Heart left ventricle (tissue), 16 donors: Measurements from ENCODE around the gene BUB3. TPM values are rescaled to one million over a fixed set of nuclear protein-coding genes. Genes with fewer than 3 reads are reported as not detected.

ENCODE experiments used
- ATAC-seq, 4 donors: fragments of 200-7000 bp; cut with Tn5 transposase; one replicate each; pipeline ENCODE4 v1.9.1; 2020 to 2022; ENCODE audit warnings: moderate library complexity in 4 of 4, mild to moderate bottlenecking in 3 of 4, moderate number of reproducible peaks in 1 of 4
- DNase-seq, 5 donors: peaks; one replicate each; pipeline ENCODE4 v3.0.0-alpha.2; 2020
- H3K27ac ChIP-seq, 12 donors: fragments of 200-600 bp; sonication (generic) in 4 of 12; one replicate each; pipeline versions ENCODE4 v1.5.0 to v1.8.0; 2016 to 2022; ENCODE audit warnings: mild to moderate bottlenecking in 2 of 12
- H3K27me3 ChIP-seq, 9 donors: fragments of 200-600 bp; sonication (generic) in 2 of 9; one replicate each; pipeline versions ENCODE4 v1.5.1 to v1.8.0; 2016 to 2022; ENCODE audit warnings: mild to moderate bottlenecking in 3 of 9
- H3K36me3 ChIP-seq, 9 donors: fragments of 200-600 bp; sonication (generic) in 2 of 9; one replicate each; pipeline versions ENCODE4 v1.5.0 to v1.8.0; 2018 to 2022; ENCODE audit warnings: mild to moderate bottlenecking in 2 of 9
- H3K4me1 ChIP-seq, 12 donors: fragments of 200-600 bp; sonication (generic) in 4 of 12; one replicate each; pipeline versions ENCODE4 v1.5.0 to v1.8.0; 2016 to 2022; ENCODE audit warnings: mild to moderate bottlenecking in 3 of 12
- H3K4me3 ChIP-seq, 12 donors: fragments of 200-600 bp; sonication (generic) in 4 of 12; one replicate each; pipeline versions ENCODE4 v1.5.0 to v1.8.0; 2017 to 2022; ENCODE audit warnings: mild to moderate bottlenecking in 9 of 12, moderate library complexity in 4 of 12
- H3K9me3 ChIP-seq, 12 donors: fragments of 200-600 bp; sonication (generic) in 4 of 12; one replicate each; pipeline versions ENCODE4 v1.5.0 to v1.8.0; 2016 to 2022; ENCODE audit warnings: mild to moderate bottlenecking in 1 of 12
- CTCF ChIP-seq, 12 donors: fragments of 200-600 bp; sonication (generic) in 4 of 12; IDR thresholded peaks; one replicate each; pipeline versions ENCODE4 v1.5.0 to v1.8.0; 2018 to 2022; ENCODE audit warnings: antibody characterized with exemption in 12 of 12, mild to moderate bottlenecking in 5 of 12
- POLR2A ChIP-seq, 2 donors: fragments of 450-650 bp; IDR thresholded peaks; one replicate each; pipeline ENCODE4 v1.6.1; 2017; ENCODE audit warnings: antibody characterized with exemption in 2 of 2, mild to moderate bottlenecking in 2 of 2, moderate library complexity in 2 of 2
- WGBS, 4 donors: extraction: QIAGEN DNeasy Blood & Tissue Kit in 2 of 4; methylation state at CpG; one replicate each; pipeline versions ENCODE4 v1.1.5 to v1.1.7; 2013 to 2018; 5-methylcytosine and 5-hydroxymethylcytosine counted together
- intact Hi-C, 10 donors: fragments of 100-400 bp; cut with DNase I; formaldehyde crosslinking; loops; one replicate each; pipeline versions ENCODE4 v1.11.1 to v1.14.2; 2022
- polyA plus RNA-seq, 2 donors: library from polyadenylated mRNA; stranded (reverse); fragments of 200-250 nt; gene quantifications; one replicate each; pipeline ENCODE4 v1.2.3, GENCODE V29; 2013
- total RNA-seq, 9 donors: library from RNA; depleted of rRNA in 2 of 9; stranded (reverse); fragments of >200 nt in 2 of 9; fragmentation: NEBNext Ultra II Directional in 3 of 9; extraction: Animal tissue kit (Norgen Biotek cat#: 25700) in 3 of 9; gene quantifications; one replicate each; pipeline versions ENCODE4 v1.1.0 to v1.2.4, GENCODE V29; 2016 to 2023
- donor health status: ischemic (EF 13 %, LVEDD 7.1; RV severe dilation, severe dysfunction).
- donor health status: healthy with polysubstance abuse.
- donor health status: DM: no; HTN: yes; CAD: no.
- donor health status: DM: no; HTN: no; CAD: no.
- donor health status: ischemic (EF 25% LVEDD 6.9; RV normal size, moderate dysfunction).
- donor health status: ischemic (EF 25% LVEDD 5.7; RV mildly dilated, moderate dysfunction).
- donor health status: healthy.
- donor health status: DM: yes; HTN: yes; CAD: no.
- donor health status: ischemic (EF 35%, LVEDD 5.7; RV mildly dilated, moderate dysfunction).
- donor health status: nonischemic (EF 11% LVEDD 7.7; RV severe dilation, severe dysfunction).
- donor health status: DM: yes; HTN: yes; CAD: no.
- donor health status: PGD.
- donor health status: ischemic (EF 29% LVEDD 5.4; RV normal size, mild dysfunction).
- donor health status: nonischemic (EF 23%, LVEDD 6.1; RV moderate dilation, normal function).

BUB3 gene
- total and polyA plus RNA-seq, 11 donors: 15.1 to 62.4 (median 38.7) TPM

DNA sequence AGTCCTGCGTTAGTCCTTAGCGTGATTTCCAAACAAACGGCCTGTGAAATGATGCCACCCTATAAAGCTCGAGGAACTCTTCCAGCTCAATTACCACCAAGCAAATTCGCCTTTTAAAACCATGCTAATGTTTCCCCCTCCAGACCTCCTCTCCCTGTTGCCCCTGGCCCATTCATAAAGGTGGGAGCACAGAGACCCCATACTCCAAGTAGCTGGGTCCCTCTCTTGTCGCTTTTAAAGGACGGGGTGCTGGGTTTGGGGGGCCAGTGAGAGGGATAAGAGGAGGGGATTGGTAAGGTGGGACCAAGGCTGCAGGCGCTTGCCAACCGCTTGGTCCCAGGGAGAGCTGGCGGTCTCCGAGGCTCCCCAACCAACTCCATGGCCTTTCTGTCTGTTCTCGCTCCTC is 5.0 kb upstream of the BUB3 start:
- intact Hi-C loops: no loop called here
- no peak for ATAC-seq
- no peak overlapping the region for H3K27ac ChIP-seq
- TF ChIP-seq POLR2A (IDR thresholded peaks at IDR 0.05) (no peak), CTCF (IDR thresholded peaks at IDR 0.05) (no peak)
- no peaks in the 10 kb centered on the region for H3K9me3 ChIP-seq
- 2 to 4% (median 2%) methylated on average over 10 to 12 of the region's 12 CpGs for WGBS, 4 donors
- peaks cover 0 to 51% (median 31%) of the 10 kb centered on the region in 12 donors for H3K4me1 ChIP-seq
- DNase-seq: no peak
- H3K36me3 ChIP-seq: no peaks in the 10 kb centered on the region
- peak overlapping the region in 8 of 12 donors; percentile 17 to 55 (median 39) for H3K4me3 ChIP-seq
- H3K27me3 ChIP-seq: peaks cover 68 to 95% (median 91%) of the 10 kb centered on the region in 9 donors

DNA sequence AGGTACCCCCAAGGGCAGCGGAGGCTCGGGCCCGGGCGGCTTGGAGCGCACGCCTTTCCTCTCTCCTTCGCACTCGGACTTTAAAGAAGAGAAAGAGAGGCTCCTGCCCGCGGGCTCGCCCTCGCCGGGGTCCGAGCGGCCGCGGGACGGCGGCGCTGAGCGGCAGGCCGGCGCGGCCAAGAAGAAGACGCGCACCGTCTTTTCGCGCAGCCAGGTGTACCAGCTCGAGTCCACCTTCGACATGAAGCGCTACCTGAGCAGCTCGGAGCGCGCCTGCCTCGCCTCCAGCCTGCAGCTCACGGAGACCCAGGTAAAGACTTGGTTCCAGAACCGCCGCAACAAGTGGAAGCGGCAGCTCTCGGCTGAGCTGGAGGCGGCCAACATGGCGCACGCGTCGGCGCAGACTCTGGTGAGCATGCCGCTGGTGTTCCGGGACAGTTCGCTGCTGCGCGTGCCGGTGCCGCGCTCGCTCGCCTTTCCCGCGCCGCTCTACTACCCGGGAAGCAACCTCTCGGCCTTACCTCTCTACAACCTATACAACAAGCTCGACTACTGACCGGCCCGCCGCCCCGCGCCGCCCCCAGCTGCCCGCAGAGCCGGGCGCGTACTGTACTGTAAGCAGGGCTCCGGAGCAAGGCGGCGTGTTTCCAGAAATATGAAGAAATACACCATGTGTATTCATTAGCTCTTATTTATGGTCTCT is 4.5 kb upstream of the BUB3 start:
- intact Hi-C loops: loop anchor here in 4 of 10 donors (5.0 to 10.0 kb wide), 2 partner anchors 142 to 145 kb away; partner anchors contain the start of genes ACADSB (in 4 of the 4) and IKZF5 (in 4 of the 4)
- H3K27ac ChIP-seq: no peak overlapping the region
- 1 to 2% (median 2%) methylated on average over 40 to 76 of the region's 76 CpGs for WGBS, 4 donors
- H3K36me3 ChIP-seq: no peaks in the 10 kb centered on the region
- H3K4me3 ChIP-seq: peak overlapping the region in 11 of 12 donors; percentile 17 to 55 (median 39)
- H3K9me3 ChIP-seq: no peaks in the 10 kb centered on the region
- H3K27me3 ChIP-seq: peaks cover 68 to 89% (median 85%) of the 10 kb centered on the region in 9 donors
- TF ChIP-seq CTCF (IDR thresholded peaks at IDR 0.05) (no peak), POLR2A (IDR thresholded peaks at IDR 0.05) (no peak)
- ATAC-seq: no peak
- no peak for DNase-seq
- peaks cover 0 to 51% (median 31%) of the 10 kb centered on the region in 12 donors for H3K4me1 ChIP-seq

DNA sequence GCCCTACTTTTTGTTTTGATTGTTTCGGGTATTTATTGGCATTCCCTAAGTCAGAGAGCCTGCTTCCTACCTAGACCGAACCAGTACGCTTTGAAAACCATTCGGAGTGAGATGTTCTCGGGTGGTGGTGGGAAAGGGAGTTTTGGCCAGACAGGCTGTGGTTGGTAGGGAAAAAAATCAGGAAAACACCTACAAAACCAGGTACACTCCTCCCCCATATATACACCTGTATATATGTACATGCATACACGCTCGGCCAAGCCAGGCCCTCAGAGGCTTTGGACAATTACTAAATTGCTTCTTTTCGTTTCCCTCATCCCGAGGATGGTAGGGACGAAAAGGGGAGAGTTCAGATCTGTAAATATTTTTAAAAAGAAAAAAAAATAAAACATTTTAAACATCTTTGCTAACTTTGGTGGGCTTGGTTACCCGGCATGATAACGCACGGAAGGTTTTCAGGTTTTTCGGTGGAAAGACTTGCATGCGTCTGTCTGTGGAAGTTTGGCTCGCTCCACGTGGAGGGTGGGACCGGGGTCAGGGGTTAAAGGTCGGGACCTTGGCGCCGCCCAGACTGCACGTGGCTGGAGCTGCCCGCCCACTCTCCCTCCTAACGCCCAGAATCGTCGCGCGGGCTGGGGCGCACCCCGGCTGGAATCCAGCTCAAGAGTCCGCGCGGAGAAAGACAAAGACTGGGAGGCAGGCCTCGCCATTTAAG is 3.8 kb upstream of the BUB3 start:
- TF ChIP-seq CTCF (IDR thresholded peaks at IDR 0.05): no peak
- TF ChIP-seq POLR2A (IDR thresholded peaks at IDR 0.05): no peak
- ATAC-seq (no peak), DNase-seq (no peak)
- 4 to 6% (median 5%) methylated on average over 22 to 34 of the region's 34 CpGs for WGBS, 4 donors
- no peak overlapping the region for H3K27ac ChIP-seq
- H3K36me3 ChIP-seq: peaks cover 0 to under 1% (median 0%) of the 10 kb centered on the region in 9 donors
- H3K27me3 ChIP-seq: peaks cover 61 to 82% (median 78%) of the 10 kb centered on the region in 9 donors
- H3K4me1 ChIP-seq: peaks cover 4 to 58% (median 35%) of the 10 kb centered on the region in 12 donors
- peak overlapping the region in 11 of 12 donors; percentile 17 to 55 (median 39) for H3K4me3 ChIP-seq
- intact Hi-C loops: loop anchor here in 4 of 10 donors (5.0 to 10.0 kb wide), 2 partner anchors 143 to 146 kb away; partner anchors contain the start of genes ACADSB (in 4 of the 4) and IKZF5 (in 4 of the 4)
- H3K9me3 ChIP-seq: no peaks in the 10 kb centered on the region
